Measurements from ENCODE around the gene TIMM13. TPM values are rescaled to one million over a fixed set of nuclear protein-coding genes. Genes with fewer than 3 reads are reported as not detected.

Gene TIMM13
- total RNA-seq, 1 donor from 2014 or later, result 132 TPM

DNA sequence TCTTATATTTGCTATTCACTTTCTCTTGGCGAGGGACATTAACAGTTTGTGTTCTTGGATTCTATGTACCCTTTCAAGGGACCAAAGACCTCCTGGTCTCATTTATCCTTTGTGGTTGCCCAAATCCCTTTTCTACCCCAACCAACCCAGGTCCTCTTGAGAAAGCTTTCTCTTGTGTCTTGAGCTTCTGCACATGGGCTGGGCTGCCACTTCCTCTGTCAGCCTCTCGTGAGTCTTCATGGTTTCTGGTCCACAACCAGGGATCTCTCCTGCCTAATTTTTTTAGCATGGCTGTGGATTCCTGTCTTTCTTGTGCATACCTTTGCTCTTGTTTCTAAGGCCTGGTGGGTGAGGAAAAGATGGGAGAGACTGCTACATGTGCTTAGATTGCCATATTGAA is 14.9 kb downstream of the TIMM13 start:
- DNase-seq (ENCODE audit: extremely low spot score, unreplicated experiment), result no peak
- TF ChIP-seq, protein P1, sequence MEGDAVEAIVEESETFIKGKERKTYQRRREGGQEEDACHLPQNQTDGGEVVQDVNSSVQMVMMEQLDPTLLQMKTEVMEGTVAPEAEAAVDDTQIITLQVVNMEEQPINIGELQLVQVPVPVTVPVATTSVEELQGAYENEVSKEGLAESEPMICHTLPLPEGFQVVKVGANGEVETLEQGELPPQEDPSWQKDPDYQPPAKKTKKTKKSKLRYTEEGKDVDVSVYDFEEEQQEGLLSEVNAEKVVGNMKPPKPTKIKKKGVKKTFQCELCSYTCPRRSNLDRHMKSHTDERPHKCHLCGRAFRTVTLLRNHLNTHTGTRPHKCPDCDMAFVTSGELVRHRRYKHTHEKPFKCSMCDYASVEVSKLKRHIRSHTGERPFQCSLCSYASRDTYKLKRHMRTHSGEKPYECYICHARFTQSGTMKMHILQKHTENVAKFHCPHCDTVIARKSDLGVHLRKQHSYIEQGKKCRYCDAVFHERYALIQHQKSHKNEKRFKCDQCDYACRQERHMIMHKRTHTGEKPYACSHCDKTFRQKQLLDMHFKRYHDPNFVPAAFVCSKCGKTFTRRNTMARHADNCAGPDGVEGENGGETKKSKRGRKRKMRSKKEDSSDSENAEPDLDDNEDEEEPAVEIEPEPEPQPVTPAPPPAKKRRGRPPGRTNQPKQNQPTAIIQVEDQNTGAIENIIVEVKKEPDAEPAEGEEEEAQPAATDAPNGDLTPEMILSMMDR (conservative IDR thresholded peaks at IDR 0.05), result no peak
- Mint-ChIP-seq H3K4me1 (ENCODE audit: unreplicated experiment) (no peaks in the 10 kb centered on the region), H3K27ac (peak overlapping the region; percentile 56), H3K36me3 (no peaks in the 10 kb centered on the region), H3K9me3 (no peaks in the 10 kb centered on the region), H3K27me3 (peaks cover 9% of the 10 kb centered on the region), H3K4me3 (no peak overlapping the region)

DNA sequence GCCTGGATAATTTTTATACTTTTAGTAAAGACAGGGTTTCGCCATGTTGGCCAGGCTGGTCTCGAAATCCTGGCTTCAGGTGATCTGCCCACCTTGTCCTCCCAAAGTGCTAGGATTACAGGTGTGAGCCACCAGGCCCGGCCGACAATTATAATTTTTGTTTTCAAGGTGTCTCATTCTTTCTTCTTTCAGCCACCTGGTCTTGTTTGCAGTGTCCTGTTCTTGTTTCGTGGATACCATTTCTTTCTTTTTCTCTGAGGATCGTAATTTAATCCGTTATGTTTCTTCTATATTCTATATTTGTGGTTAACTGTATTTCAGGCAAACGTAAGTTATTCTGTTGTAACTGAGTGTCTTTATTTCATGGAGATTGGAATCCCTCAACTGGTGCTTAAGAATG is 15.7 kb downstream of the TIMM13 start:
- TF ChIP-seq, protein P1 (conservative IDR thresholded peaks at IDR 0.05), result no peak
- Mint-ChIP-seq H3K27me3 (peaks cover 9% of the 10 kb centered on the region), H3K9me3 (no peaks in the 10 kb centered on the region), H3K4me3 (no peak overlapping the region), H3K36me3 (no peaks in the 10 kb centered on the region), H3K4me1 (ENCODE audit: unreplicated experiment) (no peaks in the 10 kb centered on the region), H3K27ac (no peak overlapping the region)
- no peak for DNase-seq (ENCODE audit: extremely low spot score, unreplicated experiment)

DNA sequence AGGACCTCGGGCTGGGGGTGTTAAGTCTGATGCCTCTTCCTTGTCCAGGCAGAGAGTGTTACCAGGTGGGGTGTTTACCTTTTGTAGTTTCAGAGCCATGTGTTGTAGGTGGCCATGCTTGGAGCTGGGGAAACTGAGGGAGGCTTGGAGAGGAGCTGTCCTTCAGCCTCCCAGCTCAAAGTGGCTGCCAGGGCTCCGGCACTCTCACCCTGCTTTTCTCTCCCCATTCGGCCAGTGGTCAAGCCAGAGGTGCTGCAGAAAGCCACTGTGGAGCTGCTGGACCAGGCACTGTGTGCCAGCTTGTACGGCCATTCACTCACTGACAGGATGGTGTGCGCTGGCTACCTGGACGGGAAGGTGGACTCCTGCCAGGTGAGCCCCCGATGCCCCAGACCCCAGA is 17.4 kb downstream of the TIMM13 start:
- TF ChIP-seq, protein P1 (conservative IDR thresholded peaks at IDR 0.05), result no peak
- no peak for DNase-seq (ENCODE audit: extremely low spot score, unreplicated experiment)
- Mint-ChIP-seq H3K36me3 (no peaks in the 10 kb centered on the region), H3K27me3 (peaks cover 9% of the 10 kb centered on the region), H3K9me3 (no peaks in the 10 kb centered on the region), H3K4me1 (ENCODE audit: unreplicated experiment) (no peaks in the 10 kb centered on the region), H3K4me3 (no peak overlapping the region), H3K27ac (no peak overlapping the region)

DNA sequence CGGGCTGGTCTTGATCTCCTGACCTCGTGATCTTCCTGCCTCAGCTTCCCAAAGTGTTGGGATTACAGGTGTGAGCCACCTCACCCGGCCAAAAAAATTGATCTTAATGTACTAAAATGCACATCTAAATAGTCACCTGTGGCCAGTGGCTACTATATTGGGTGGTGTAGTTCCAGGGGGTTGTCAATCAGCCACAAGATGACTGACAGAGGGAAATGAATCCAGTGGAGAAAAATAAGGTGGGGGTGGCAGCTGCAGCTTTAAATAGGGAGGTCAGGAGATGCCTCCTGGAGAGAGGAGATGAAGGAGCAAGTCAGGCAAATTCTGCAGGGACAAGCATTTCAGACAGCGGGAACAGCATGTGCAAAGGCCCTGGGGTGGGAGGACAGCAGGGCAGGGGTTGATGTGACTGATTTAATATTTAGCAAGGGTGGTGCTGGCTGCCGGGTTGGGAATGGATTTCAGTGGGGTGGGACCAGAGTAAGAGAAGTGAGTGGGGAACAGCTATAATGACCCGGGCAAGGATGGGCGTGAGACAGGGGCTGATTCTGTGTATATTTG is 18.0 kb downstream of the TIMM13 start:
- peaks cover 9% of the 10 kb centered on the region for H3K27me3 Mint-ChIP-seq
- no peak for DNase-seq (ENCODE audit: extremely low spot score, unreplicated experiment)
- no peaks in the 10 kb centered on the region for H3K36me3 Mint-ChIP-seq
- H3K27ac Mint-ChIP-seq, result no peak overlapping the region
- no peak overlapping the region for H3K4me3 Mint-ChIP-seq
- no peaks in the 10 kb centered on the region for H3K4me1 Mint-ChIP-seq (ENCODE audit: unreplicated experiment)
- no peaks in the 10 kb centered on the region for H3K9me3 Mint-ChIP-seq
- TF ChIP-seq, protein P1 (conservative IDR thresholded peaks at IDR 0.05), result no peak

DNA sequence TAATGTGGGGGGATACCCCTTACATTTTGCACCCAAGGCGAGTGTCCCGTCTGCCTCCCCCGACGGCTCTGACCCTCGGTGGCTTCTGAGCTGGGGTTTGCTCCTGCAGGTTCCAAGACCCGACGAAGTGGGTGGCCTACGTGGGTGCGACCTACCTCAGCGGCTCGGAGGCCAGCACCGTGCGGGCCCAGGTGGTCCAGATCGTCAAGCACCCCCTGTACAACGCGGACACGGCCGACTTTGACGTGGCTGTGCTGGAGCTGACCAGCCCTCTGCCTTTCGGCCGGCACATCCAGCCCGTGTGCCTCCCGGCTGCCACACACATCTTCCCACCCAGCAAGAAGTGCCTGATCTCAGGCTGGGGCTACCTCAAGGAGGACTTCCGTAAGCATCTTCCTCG is 19.1 kb downstream of the TIMM13 start:
- DNase-seq (ENCODE audit: extremely low spot score, unreplicated experiment), result no peak
- H3K4me1 Mint-ChIP-seq (ENCODE audit: unreplicated experiment), result no peaks in the 10 kb centered on the region
- no peak overlapping the region for H3K27ac Mint-ChIP-seq
- H3K9me3 Mint-ChIP-seq, result no peaks in the 10 kb centered on the region
- H3K27me3 Mint-ChIP-seq, result peaks cover 9% of the 10 kb centered on the region
- TF ChIP-seq, protein P1 (conservative IDR thresholded peaks at IDR 0.05), result no peak
- H3K4me3 Mint-ChIP-seq, result no peak overlapping the region
- H3K36me3 Mint-ChIP-seq, result no peaks in the 10 kb centered on the region

DNA sequence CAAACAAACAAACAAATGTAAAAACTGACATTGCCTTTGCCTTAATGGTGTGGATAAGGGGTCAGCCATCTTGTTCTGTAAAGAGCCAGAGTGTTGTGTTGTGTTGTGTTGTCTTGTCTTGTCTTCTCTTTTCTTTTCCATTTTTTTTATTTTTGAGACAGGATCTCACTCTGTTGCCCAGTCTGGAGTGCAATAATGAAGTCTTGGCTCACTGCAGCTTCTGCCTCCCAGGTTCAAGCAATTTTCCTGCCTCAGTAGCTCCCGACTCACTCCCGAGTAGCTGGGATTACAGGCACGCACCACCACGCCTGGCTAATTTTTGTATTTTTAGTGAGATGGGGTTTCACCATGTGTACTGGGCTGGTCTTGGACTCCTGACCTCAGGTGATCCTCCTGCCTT is 27.8 kb downstream of the TIMM13 start:
- Mint-ChIP-seq H3K27me3 (no peaks in the 10 kb centered on the region), H3K9me3 (no peaks in the 10 kb centered on the region), H3K4me3 (no peak overlapping the region), H3K4me1 (ENCODE audit: unreplicated experiment) (no peaks in the 10 kb centered on the region), H3K27ac (no peak overlapping the region), H3K36me3 (no peaks in the 10 kb centered on the region)
- TF ChIP-seq, protein P1 (conservative IDR thresholded peaks at IDR 0.05), result no peak
- DNase-seq (ENCODE audit: extremely low spot score, unreplicated experiment), result no peak
